ENCODE results near the gene RUSC1. TPM values are rescaled to one million over a fixed set of nuclear protein-coding genes. Genes with fewer than 3 reads are reported as not detected.
A peak's percentile ranks its signal among the peaks of the same experiment; 100 is the strongest.

RUSC1 gene
- total and polyA plus RNA-seq, 2 donors (not counting 1 experiment from before 2014, with no cell fraction given) = 19.3 to 20.3 TPM

DNA sequence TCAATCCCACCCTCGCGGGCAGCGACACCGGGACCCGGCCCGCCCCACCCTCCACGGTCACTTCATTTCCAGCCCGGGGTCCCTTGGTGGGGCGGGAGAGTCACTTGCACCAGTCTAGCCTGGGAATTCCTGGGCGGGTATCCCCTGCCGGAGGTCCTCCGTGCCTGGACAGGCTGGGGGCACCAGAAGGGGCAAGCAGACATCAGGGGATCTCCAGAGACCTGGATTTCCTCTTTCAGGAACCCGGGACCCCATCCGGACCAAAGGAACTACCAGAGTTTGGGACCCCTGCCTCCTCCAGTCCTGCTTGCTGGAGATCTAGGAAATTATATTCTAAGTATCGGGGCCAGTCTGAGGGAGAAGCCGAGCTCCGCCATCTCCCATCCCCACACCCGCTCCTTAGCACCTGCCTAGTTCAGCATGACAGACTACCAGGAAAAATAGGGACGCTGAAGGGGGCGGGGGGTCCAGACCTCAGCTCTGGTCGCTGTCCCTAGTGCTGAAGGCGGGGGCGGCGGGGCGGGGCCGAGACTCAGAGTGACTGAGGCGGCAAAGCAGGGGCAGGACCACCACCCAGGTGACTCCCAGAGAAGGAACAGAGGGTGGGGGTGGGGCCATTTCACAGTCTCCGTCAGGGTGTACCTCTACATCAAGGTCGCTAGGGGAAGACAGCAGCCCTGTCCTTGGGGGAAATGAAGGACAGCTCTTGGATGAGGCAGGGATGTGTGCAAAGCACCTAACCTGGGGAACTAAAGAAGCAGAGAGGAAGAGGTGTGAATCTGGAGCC, 42.6 kb upstream of the RUSC1 start:
- H3K4me1 ChIP-seq (ENCODE audit: control insufficient read depth in 2 of 2, insufficient read depth in 2 of 2, low read length in 2 of 2) = peaks cover 19 to 30% of the 10 kb centered on the region in 2 donors
- H3K4me2 ChIP-seq (replicated peaks; ENCODE audit: low read depth, low read length, poor library complexity, severe bottlenecking) = peak overlapping the region; percentile 100
- ChIA-PET CTCF (interaction anchor here (0.7 to 1.3 kb wide), 4 partner anchors 42 to 223 kb away, joined by 3 to 7 read pairs (median 4); partner anchors contain the start of gene RUSC1), POLR2A (interaction anchor here (0.7 kb wide), 1 partner anchor 71 kb away, joined by 8 read pairs; no protein-coding TSS in a partner anchor)
- under 1% methylated on average over 27 of the region's 29 CpGs for WGBS (ENCODE audit: insufficient coverage)
- Mint-ChIP-seq H3K4me1 (peaks cover 28% of the 10 kb centered on the region), H3K27me3 (no peaks in the 10 kb centered on the region), H3K4me3 (peak overlapping the region; percentile 83), H3K27ac (no peak overlapping the region), H3K9me3 (ENCODE audit: insufficient read depth) (no peaks in the 10 kb centered on the region)
- no peak for TF ChIP-seq EZH2 (IDR thresholded peaks at IDR 0.05; ENCODE audit: borderline replicate concordance, insufficient read depth, low read depth, low read length, poor library complexity, severe bottlenecking)
- TF ChIP-seq, protein P1, sequence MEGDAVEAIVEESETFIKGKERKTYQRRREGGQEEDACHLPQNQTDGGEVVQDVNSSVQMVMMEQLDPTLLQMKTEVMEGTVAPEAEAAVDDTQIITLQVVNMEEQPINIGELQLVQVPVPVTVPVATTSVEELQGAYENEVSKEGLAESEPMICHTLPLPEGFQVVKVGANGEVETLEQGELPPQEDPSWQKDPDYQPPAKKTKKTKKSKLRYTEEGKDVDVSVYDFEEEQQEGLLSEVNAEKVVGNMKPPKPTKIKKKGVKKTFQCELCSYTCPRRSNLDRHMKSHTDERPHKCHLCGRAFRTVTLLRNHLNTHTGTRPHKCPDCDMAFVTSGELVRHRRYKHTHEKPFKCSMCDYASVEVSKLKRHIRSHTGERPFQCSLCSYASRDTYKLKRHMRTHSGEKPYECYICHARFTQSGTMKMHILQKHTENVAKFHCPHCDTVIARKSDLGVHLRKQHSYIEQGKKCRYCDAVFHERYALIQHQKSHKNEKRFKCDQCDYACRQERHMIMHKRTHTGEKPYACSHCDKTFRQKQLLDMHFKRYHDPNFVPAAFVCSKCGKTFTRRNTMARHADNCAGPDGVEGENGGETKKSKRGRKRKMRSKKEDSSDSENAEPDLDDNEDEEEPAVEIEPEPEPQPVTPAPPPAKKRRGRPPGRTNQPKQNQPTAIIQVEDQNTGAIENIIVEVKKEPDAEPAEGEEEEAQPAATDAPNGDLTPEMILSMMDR (IDR thresholded peaks at IDR 0.05) = peak; percentile 61
- DNase-seq = peak; percentile 87
- peak overlapping the region; percentile 88 for H2AFZ ChIP-seq (ENCODE audit: insufficient read depth, low read depth, low read length, poor library complexity, severe bottlenecking)
- ATAC-seq (ENCODE audit: low read depth) = peak; percentile 18
- intact Hi-C loops (cut with micrococcal nuclease) = loop anchor here (1.0 to 5.0 kb wide), 7 partner anchors 16 to 191 kb away; partner anchors contain the start of genes FDPS, RUSC1 and SCAMP3
- H3K79me2 ChIP-seq (ENCODE audit: control insufficient read depth, insufficient read depth, low read length) = peaks cover 6% of the 10 kb centered on the region
- peak overlapping the region in 4 of 5 experiments; percentile 49 to 64 (median 60) for H3K4me3 ChIP-seq (ENCODE audit: control extremely low read depth in 1 of 5, extremely low read depth in 1 of 5, insufficient read depth in 1 of 5, low read depth in 2 of 5, low read length in 4 of 5)
- peak overlapping the region; percentile 76 for H3K9ac ChIP-seq (ENCODE audit: low read length)
- no peaks in the 10 kb centered on the region for H4K20me1 ChIP-seq (ENCODE audit: control insufficient read depth, insufficient read depth, low read length, poor library complexity, severe bottlenecking)
- H3K36me3 ChIP-seq (replicated peaks in 1 of 2; ENCODE audit: control extremely low read depth in 1 of 2, control insufficient read depth in 1 of 2, extremely low read depth in 1 of 2, insufficient read depth in 2 of 2, low read length in 1 of 2) = no peaks in the 10 kb centered on the region
- H3K27me3 ChIP-seq (replicated peaks in 1 of 4; ENCODE audit: control extremely low read depth in 1 of 4, control insufficient read depth in 3 of 4, insufficient read depth in 4 of 4, low read length in 3 of 4) = no peaks in the 10 kb centered on the region
- H3K27ac ChIP-seq (ENCODE audit: low read length in 2 of 2) = peak overlapping the region in 1 of 2 donors; percentile 33
- no peaks in the 10 kb centered on the region for H3K9me3 ChIP-seq (ENCODE audit: control extremely low read depth in 1 of 3, control insufficient read depth in 2 of 3, insufficient read depth in 1 of 3, low read length in 2 of 3)
